ENCODE results near the gene ADRB2.

The ADRB2 gene

DNA sequence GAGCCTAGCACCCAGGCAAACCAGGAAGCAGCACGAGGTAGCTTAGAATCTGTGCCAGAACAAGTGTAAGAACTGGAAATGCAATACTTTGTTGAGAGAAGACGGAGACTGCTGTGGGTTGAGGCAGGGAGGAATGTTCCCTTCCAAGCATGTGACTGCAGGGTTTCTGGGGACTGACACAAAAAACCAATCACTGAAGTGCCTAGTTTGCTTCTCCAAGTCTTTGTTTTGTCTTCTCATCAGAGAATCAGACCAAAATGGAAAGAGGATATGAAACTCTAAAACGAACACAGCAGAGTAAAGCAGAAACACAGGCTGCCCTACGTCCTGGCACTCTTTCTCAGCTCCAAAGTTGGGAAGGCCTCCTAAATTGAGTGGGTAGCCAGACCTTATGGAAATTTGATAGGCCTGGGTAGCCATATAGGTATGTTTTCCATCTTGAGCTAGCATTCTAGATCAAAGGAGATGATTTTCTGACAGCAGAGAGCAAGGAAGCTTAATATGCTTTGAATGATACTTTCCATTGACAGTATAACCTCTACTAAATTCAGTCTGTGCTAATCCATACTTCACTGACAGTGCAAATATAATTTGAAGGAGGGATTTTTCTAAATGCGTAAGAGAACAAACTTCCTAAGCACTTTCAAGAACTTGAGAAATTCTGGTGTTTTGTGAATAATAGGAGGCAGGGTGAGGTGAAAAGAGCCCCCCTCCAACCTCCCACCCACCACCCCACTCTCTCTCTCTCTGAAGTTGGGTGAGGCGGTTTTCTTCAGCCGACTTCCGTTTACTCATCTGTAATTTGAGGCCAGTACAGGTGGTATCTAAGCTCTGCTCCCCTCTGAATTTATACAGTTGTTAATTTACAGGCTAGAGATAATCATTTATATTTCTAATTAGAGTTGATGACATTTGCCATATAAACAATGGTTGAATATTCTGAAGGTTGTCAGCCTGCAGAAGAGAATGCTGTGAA, 5.5 kb downstream of the ADRB2 start:
- no peak for DNase-seq

DNA sequence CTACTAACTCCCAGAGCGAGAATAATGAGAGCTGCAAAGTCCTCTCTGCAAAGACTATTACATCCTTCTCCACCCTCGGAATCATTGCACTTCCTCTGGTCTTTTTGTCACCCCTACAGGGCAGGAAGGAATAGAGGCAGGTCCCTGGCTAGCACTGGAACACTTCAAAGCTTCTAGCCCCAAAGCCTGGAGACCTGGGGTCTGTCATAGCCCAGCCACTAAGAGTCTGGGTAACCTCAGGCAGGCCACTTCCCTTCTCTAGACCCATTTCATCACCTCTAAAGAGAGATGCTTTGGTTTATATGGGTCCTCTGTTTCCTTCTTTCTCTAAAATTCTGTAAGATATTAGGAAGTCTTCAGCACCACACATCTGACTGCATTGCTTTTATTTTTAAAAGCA, 6.7 kb downstream of the ADRB2 start:
- DNase-seq = no peak

DNA sequence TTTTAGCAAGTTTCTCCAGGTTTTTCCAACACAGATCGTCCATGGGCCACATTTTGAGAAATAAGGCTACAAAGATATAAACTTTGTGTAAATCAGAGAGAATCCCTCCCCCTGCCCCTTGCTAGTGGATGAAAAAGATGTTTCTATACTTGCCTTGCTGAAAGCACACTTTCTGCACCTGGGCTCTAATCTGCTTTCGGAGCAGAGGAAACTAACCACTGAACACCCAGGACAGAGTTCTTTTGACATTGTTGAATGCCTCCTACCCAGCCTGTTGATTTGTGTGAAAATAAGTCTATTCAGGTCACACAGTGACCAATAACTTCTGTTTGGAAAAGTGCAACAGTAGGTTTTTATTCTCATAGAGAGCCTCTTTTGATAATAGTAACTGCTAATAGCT, 7.5 kb downstream of the ADRB2 start:
- no peak for DNase-seq

DNA sequence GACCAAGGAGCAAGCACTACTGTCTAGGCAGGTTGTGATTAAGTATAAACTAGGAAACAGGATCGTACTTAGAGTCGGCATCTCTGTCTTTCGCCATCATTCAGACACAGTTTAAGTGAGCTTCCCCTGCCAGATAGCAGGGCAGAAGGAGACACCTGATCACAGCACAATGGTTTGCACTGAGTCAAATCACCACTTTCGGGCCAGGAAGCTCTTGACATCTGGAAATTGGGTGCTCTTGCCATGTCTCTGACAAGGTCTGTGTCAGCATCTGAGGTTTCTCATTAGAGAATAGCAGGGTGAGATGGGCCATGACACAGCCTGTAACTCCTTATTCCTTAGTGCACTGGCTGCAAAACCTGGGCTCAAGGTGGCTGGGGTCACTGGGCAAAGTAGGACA, 8.3 kb downstream of the ADRB2 start:
- DNase-seq = no peak

DNA sequence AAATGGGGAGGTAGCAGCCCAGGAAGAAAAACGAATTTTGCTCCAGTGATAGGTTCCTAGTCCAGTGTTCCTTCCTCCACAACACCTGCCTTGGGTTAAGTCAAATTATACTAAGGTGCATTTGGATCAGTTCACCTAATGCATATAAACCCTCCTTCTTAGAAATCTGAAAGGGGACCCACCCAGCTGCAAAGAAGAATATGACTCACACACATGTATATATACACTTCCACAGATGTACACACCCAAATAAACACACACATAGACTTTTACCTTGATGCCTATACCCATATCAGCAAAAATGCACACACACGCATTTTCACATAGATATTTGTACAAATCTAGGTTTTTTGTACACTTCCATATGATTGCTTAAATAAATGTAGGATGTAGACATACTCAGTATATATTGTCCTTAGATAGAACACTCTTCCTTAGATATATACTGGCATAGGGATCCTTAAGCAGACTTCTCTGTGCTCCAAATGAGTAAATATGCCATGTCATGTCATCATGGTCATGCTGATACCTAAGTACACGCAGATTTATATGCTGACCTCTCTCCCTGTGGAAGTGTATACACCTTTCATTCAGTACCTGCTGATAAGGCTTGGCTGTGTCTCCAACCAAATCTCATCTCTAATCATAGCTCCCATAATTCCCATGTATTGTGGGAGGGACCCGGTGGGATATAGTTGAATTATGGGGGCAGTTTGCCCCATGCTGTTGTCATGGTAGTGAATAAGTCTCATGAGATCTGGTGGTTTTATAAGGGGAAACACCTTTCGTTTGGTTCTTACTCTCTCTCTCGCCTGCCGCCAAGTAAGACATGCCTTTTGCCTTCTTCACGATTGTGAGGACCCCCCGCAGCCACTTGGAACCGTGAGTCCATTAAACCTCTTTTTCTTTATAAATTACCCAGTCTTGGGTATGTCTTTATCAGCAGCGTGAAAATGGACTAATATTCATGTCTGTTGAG, 10.2 kb downstream of the ADRB2 start:
- DNase-seq = no peak

DNA sequence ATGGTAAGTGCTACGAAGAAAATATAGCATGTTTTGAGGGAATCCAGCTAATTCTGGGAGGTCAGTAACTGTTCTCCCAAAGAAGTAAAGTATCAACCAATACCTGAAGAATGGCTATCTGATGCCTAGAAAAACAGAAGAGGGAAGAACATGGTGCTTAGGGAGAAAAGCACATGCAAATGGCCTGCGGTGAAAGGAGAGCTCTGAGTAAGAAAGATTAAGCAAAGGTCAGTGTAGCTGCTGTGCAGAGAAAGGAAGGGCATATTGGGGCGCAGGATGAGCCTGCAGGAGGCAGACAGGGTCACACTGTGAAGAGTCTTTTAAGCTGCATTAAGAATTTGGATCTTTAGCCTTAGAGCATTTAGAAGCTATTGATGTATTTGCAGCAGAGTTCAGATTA, 11.0 kb downstream of the ADRB2 start:
- no peak for DNase-seq

DNA sequence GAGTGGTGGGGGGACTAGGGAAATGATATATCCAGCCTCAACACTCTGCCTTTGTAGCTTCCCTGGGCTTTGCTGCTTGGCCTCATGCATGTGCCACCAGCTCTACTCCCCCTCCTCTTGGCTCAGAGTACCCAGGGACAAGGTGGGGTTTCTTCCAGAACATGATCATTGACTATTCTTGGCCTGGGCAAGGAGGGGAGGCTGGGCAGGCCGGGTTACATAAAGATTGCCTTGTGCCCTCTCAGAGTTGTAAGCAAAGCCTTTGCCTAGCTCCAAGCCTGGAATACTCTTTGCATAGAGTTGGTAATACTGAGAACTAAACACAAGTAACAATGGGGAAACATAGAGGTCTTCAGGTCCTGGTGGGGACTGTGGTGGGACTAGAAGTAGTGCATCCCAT, 11.9 kb downstream of the ADRB2 start:
- DNase-seq = no peak

DNA sequence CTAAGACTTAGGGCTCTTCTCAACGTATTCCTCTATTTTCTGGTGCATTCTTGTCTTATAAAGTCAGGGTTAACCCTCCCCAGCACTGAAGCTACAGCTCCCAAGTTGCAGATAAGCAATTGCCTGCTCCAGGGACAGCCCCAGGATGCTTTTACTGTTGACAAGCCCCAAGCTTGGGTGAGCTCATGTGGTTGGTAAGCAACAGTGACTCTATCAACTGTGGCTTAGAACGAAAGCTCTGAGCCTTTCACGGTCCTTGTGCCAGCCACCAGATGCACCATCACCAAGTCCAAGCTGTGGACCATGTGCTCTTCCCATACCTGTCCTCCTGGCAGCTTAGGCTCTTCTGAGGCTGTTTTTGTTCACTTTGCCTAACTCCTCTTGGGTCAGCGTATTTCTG, 13.5 kb downstream of the ADRB2 start:
- no peak for DNase-seq

DNA sequence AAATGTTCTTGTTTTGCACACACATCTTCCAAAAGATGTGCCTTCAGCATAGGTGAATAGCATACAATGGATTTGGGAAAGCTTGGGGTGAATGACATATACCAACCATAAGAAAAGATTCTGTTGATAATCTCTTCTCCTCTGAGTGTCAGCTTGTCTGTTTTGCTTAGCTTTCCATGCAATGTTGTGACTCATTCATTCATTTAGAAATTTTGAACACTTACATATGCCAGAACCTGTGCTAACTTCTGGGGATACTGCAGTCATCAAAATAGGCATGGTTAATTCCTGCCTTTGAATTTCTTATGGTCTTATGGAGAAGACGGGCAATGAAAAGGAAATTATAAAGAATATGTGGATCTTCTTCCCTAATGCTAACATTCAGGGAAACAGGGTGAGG, 14.1 kb downstream of the ADRB2 start:
- no peak for DNase-seq

DNA sequence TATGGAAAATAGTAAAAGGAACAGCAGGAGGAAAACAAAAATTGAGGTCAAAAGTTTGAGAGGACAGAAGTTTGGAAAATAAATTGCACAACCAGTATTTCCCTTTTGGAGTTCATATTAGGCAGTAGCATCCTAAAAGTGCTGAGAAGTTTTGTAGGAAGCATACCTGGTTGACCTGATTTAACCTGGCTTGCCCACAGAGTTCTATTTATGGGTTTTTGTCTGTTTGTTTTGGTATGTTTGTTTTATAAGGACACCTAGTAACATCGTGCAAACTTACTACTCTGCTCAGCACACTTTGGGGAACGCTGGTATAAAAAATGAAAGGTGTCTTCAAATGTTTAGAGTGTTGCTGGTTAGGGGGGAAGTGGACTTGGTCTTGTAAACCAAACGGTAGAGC, 15.1 kb downstream of the ADRB2 start:
- DNase-seq = no peak

DNA sequence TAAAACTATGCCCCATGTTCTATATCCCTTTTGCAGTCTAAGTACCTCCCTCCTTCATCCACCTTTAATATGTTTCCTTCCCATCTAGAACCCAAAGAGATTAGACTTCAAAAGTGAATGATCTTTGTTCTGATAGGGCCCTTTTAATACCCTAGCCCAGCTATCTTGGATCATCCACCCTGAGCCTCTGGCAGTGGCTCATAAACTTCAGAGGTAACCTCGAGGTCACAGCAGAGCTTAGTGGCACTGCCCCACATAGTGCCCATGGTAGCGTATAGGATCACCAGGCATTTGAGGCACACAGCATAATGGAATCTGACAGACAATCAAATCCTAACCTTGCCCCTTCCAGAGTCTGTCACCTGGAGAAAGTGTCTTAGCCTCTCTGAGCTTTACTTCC, 15.8 kb downstream of the ADRB2 start:
- no peak for DNase-seq

DNA sequence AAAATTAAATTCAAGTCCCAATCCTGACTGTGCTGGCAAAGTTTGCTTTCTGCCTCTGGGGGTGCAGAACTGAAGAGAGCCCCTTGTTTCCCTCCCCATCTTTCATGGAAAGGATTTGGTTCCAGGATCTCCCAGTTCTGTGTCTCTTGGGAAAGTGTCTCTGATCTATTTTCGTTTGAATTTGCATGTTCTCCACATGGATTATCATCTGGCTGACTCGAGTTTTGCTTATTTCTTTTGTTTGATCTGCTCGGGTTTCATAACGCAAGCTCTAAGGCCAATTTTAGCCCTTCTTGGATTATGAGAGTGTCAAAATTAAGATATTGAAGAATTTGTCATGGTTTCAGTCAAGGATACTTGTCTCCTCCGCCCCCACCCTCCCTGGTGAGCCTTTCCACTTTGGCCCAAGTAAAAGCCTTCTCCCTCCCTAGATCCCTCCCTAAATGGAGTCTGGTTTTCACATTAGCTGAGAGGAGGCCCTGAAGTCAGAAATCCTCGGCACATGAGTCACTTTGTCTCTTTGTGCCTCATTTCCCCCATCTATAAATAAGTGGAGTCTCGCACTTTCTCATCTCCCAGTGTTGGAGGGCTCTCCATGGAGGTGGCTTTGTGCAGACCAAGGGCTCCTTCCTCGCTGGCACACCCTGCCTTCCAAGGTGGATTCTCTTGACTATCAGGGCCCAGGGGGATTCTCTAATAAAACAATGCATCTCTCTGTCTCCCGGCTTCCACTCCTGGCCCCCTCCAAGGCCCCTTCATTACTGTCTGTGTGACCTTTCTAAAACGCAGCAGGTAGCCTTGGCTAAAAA, 17.3 kb downstream of the ADRB2 start:
- no peak for DNase-seq

DNA sequence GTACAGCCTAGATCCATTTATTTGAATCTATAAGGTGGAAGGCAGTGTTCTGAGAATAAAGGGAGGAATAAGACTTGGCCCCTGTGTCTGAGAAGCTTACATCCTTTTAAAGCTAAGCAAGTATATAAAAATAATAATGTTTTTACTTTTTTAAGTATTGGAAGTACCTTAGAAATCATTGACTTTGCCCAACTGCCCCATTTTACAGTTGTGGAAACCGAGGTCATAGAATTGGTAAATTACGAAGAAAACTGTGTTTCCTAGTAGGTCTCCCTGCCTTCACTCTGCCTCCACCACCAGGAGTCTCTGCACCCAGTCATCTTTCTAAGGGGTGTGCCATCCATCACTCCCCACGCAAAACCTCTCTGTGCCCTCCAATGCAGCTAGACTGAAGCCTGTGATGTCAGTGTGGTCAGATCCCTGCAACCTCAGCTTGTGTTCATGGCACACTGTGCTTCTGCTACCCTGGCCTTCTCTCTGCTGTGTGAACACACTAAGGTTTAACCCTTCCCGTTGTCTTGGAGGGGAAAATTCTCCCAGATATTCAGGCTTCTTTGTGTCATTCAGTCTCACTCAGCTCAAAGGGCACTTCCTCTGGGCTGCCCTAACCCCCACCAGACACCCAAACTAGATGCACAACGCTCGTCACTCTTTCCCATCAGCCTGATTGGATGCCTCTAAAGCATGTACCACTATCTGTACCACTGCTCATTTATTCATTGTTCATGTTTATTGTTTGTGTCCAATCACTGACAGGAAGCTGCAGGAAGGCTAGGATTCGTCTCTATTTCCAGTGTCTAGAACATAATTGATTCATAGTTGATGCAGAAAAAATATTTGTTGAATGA, 18.2 kb downstream of the ADRB2 start:
- peak; percentile 39 for DNase-seq

DNA sequence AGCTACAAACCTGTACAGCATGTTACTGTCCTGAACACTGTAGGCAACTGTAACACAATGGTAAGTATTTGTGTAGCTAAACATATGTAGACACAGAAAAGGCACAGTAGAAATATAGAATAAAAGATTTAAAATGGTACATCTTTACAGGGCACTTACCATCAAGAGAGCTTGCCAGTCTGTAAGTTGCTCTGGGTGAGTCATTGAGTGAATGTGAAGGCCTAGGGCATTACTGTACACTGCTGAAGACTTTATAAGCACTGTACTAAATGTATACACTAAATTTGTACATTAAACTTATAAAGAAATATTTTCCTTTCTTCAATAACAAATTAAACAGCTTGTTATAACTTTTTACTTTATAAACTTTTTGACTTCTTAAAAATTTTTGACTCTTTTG, 20.5 kb downstream of the ADRB2 start:
- no peak for DNase-seq

DNA sequence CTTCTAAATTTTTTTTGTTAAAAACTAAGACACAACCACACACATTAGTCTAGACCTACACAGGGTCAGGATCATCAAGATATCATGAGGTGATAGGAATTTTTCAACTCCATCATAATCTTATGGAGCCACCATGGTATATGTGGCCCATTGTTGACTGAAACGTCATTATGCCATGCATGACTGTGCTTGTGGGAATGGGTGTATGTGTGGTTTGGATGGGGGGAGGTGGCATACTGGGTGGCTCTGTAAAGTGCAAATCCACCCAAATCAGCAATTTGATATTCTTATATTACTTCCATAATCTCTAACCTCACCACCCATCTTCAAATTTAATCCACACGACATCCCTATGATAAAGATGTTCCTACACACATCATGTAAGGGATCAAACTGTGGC, 21.0 kb downstream of the ADRB2 start:
- DNase-seq = no peak

DNA sequence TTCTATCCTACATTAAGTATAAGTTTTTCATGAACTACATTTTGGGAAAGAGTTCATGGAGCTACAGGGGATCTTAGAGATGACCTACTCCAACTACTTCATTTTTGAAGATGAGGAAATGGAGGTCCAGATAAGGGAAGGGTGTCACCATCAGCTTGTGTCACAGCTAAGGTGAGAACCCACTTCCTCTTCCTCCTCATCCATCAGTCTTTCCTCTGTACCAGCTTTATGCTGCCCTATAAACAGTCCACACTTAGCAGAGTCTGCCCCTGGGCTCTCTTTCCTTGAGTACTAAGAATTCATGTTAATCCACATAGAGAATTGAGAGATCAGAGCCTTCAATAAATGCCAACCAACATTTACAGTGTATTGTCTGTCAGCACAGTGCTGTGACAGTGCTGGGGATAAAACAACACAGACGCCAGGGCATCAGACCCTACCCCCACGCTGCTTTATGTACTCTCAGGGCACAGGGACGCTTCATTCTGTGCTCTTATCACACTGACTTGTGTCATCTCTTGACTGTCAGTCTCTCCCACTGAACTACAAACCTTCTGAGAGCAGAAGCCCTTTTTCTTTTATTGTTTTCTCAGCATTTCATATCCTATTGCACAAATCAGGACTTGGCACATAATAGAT, 22.1 kb downstream of the ADRB2 start:
- no peak for DNase-seq

DNA sequence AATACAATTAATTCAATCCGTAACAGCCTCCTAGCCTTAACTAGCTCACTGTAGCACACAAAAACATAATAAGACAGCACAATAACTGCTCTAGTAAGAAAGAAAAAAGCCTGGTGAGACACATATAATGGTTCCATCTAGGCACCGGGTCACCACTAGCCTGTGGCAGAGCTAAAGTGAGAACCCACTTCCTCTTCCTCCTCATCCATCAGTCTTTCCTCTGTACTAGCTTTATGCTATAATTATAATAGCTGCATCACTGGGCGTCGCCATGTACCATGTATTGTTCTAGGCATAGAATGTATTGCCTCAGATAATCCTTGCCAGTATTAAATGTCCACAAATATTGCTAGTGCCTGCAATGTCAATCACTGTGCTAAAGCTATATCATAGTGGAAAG, 23.1 kb downstream of the ADRB2 start:
- DNase-seq = no peak

DNA sequence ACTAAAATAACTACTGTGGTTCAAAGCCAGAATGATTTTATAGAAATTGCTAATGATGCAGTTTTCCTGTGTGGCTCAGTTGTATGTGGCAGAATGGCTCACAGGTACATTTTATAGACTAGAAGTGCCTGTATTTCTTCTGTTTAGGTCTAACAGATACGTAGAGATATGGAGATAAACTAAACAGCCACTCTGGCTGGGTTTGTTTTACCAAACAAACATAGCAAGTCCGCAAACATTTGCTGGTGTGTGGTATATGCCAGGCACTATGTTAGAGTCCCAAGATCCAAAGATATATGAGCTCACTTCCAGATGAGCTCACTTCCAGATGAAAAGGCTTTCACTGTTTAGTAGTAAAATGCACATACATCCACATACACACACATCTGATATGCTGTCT, 24.4 kb downstream of the ADRB2 start:
- DNase-seq = no peak

DNA sequence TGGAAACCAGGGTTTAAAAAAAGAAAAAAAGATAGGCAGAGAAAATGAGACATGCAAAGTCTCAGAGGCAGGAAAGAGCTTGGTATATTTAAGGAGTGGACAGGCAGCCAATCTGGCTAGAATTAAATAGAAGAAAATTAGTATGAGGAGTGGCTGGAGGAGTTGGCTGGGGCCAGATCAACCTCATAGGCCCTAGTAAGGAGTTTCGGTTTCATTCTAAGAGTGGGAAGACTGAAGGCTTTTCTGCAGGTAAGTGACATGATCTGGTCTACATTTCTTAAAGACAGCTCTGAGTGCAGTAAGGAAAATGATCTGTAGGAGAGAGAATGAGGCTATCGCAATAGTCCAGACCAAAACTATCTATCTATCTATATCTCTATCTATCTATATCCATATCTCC, 27.5 kb downstream of the ADRB2 start:
- no peak for DNase-seq

DNA sequence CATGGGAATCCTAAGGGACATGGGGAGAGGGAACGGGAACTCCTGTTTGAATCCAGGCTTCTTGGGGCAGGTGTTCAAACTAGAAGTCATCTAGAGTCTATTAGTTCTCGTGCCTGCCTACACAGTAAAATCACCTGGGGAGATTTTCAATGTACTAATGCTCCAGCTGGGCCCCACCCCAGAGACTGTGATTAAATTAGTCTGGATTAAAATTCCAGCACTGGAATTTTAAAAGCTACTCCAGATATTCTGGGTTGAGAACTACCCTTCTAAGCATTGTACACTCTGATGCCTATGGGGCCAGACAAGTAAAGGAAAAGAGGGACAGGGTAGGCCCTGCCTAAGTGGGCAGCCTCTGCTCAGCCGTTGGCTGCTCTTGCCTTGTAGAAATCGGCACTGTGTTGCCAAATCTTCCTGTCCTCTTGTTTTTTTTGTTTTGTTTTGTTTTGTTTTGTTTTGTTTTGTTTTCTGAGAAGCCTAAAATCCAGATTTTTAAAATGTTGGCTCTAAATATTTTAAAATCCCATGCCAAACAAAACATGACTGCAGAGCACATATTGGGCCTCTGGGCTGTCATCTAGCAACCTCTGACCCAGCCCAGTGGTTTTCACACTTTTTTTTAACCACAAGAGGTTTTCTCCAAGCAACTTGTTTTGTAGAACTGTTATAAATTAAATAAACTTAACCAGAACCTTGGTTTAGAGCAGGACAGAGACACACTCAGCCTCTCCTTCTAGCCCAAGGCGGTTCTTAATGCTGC, 29.0 kb downstream of the ADRB2 start:
- no peak for DNase-seq

DNA sequence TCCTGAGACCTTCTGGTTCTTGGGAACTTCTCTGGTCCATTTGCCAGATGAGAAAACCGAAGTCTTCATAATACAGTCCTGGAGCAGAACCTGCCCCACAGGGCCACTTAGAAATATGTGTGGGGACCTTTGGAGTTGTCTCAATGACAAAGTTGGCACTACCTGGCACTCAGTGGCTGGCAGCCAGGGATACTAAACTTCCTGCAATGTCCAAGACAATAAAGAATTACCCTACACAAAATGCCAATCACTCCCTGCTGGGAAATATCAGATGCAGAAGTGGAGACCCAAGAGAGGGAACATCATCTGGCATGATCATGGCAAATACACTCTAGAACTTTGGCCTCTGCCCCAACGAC, 29.6 kb downstream of the ADRB2 start:
- no peak for DNase-seq
